T-helper 2 cell treated with Interferon-gamma antibody and Interleukin-4, amounts not matched to agents 5 μg/mL and 100 μg/mL, for 36 hours (primary cell): ENCODE results near the gene HNRNPC.
"Not testable (repeated sequence)": the region's sequence is repeated elsewhere in the genome, so short reads cannot be mapped to it uniquely, and the experiment has no call there.

Experiments used
- DNase-seq: peaks from one replicate; pipeline ENCODE4 v3.0.0; 2021; ENCODE audit warnings: low spot score
- H3K27ac Mint-ChIP-seq: one replicate; pipeline ENCODE4 v1.8.0; 2021; ENCODE audit warnings: mild to moderate bottlenecking, mixed read lengths
- H3K27me3 Mint-ChIP-seq: one replicate; pipeline ENCODE4 v1.8.0; 2021; ENCODE audit warnings: low read depth, mixed read lengths
- H3K36me3 Mint-ChIP-seq: one replicate; pipeline ENCODE4 v1.8.0; 2021; ENCODE audit warnings: low read depth, mixed read lengths
- H3K4me1 Mint-ChIP-seq: one replicate; pipeline ENCODE4 v1.8.0; 2021; ENCODE audit warnings: low read depth, mixed read lengths
- H3K4me3 Mint-ChIP-seq: one replicate; pipeline ENCODE4 v1.8.0; 2022; ENCODE audit warnings: mild to moderate bottlenecking, moderate library complexity, mixed read lengths
- H3K9me3 Mint-ChIP-seq: one replicate; pipeline ENCODE4 v1.8.0; 2021; ENCODE audit warnings: mixed read lengths

HNRNPC gene

GRCh38 chr14:21294026-21294425 is 24.8 kb upstream of the HNRNPC start:
- H3K27ac Mint-ChIP-seq, H3K4me1 Mint-ChIP-seq, H3K36me3 Mint-ChIP-seq, DNase-seq, H3K4me3 Mint-ChIP-seq, H3K9me3 Mint-ChIP-seq, H3K27me3 Mint-ChIP-seq: not testable (repeated sequence)

GRCh38 chr14:21287168-21287567 is 17.9 kb upstream of the HNRNPC start:
- Mint-ChIP-seq H3K27me3 (peaks cover 5% of the 10 kb centered on the region), H3K9me3 (no peaks in the 10 kb centered on the region), H3K27ac (no peak overlapping the region), H3K4me1 (no peaks in the 10 kb centered on the region), H3K36me3 (no peaks in the 10 kb centered on the region), H3K4me3 (no peak overlapping the region)
- no peak for DNase-seq

GRCh38 chr14:21286516-21286915 is 17.3 kb upstream of the HNRNPC start:
- DNase-seq, H3K4me3 Mint-ChIP-seq, H3K36me3 Mint-ChIP-seq, H3K27ac Mint-ChIP-seq, H3K27me3 Mint-ChIP-seq, H3K9me3 Mint-ChIP-seq, H3K4me1 Mint-ChIP-seq: not testable (repeated sequence)

GRCh38 chr14:21281917-21282316 is 12.7 kb upstream of the HNRNPC start:
- not testable (repeated sequence) for H3K27ac Mint-ChIP-seq, H3K4me1 Mint-ChIP-seq, H3K9me3 Mint-ChIP-seq, H3K36me3 Mint-ChIP-seq, H3K27me3 Mint-ChIP-seq, H3K4me3 Mint-ChIP-seq, DNase-seq

- Mint-ChIP-seq H3K27ac (no peak within 1 kb of the TSS), H3K27me3 (peaks cover 5% of the 10 kb centered on the region), H3K4me1 (no peaks in the 10 kb centered on the region), H3K36me3 (no peaks in the 10 kb centered on the region), H3K4me3 (no peak within 1 kb of the TSS), H3K9me3 (no peaks in the 10 kb centered on the region)
- no peak for DNase-seq
Measured at GRCh38 chr14:21279783-21280182, 10.5 kb upstream of the HNRNPC start, which contains the start of gene RPGRIP1. Gene RPGRIP1, plus strand, starts transcription at chr14:21280083. Its CDS starts 7,894 bp downstream, at chr14:21287977.

GRCh38 chr14:21278632-21279031 is 9.4 kb upstream of the HNRNPC start:
- H3K9me3 Mint-ChIP-seq, result no peaks in the 10 kb centered on the region
- no peak for DNase-seq
- no peak overlapping the region for H3K27ac Mint-ChIP-seq
- no peaks in the 10 kb centered on the region for H3K36me3 Mint-ChIP-seq
- H3K4me3 Mint-ChIP-seq, result no peak overlapping the region
- no peaks in the 10 kb centered on the region for H3K27me3 Mint-ChIP-seq
- H3K4me1 Mint-ChIP-seq, result no peaks in the 10 kb centered on the region

GRCh38 chr14:21275261-21275858 is 6.1 kb upstream of the HNRNPC start:
- Mint-ChIP-seq H3K36me3 (no peaks in the 10 kb centered on the region), H3K4me3 (no peak overlapping the region), H3K9me3 (no peaks in the 10 kb centered on the region), H3K27me3 (no peaks in the 10 kb centered on the region), H3K4me1 (no peaks in the 10 kb centered on the region), H3K27ac (peak overlapping the region; percentile 35)
- DNase-seq, result no peak

- DNase-seq, H3K27me3 Mint-ChIP-seq, H3K4me1 Mint-ChIP-seq, H3K27ac Mint-ChIP-seq, H3K4me3 Mint-ChIP-seq, H3K9me3 Mint-ChIP-seq: not testable (repeated sequence)
- H3K36me3 Mint-ChIP-seq, result peaks cover 14% of the 10 kb centered on the region
Measured at GRCh38 chr14:21272661-21273060, 3.4 kb upstream of the HNRNPC start.

GRCh38 chr14:21268617-21269251 is 508 bp downstream of the HNRNPC start:
- peak; percentile 19 for DNase-seq
- peaks cover 49% of the 10 kb centered on the region for H3K36me3 Mint-ChIP-seq
- H3K4me1 Mint-ChIP-seq, result peaks cover 42% of the 10 kb centered on the region
- H3K9me3 Mint-ChIP-seq, result no peaks in the 10 kb centered on the region
- H3K27ac Mint-ChIP-seq, result peak overlapping the region; percentile 99
- no peaks in the 10 kb centered on the region for H3K27me3 Mint-ChIP-seq
- H3K4me3 Mint-ChIP-seq, result peak overlapping the region; percentile 99

- peak overlapping the region; percentile 85 for H3K27ac Mint-ChIP-seq
- no peak for DNase-seq
Measured at GRCh38 chr14:21267886-21268616, 1.2 kb downstream of the HNRNPC start.

GRCh38 chr14:21267431-21267845 is 1.8 kb downstream of the HNRNPC start:
- H3K27me3 Mint-ChIP-seq, result no peaks in the 10 kb centered on the region
- no peak for DNase-seq
- no peaks in the 10 kb centered on the region for H3K9me3 Mint-ChIP-seq
- peaks cover 61% of the 10 kb centered on the region for H3K36me3 Mint-ChIP-seq
- H3K27ac Mint-ChIP-seq, result peak overlapping the region; percentile 85
- H3K4me3 Mint-ChIP-seq, result peak overlapping the region; percentile 99
- H3K4me1 Mint-ChIP-seq, result peaks cover 55% of the 10 kb centered on the region

More at GRCh38 chr14:21267886-21268616, 1.2 kb downstream of the HNRNPC start:
- Mint-ChIP-seq H3K36me3 (peaks cover 56% of the 10 kb centered on the region), H3K27me3 (no peaks in the 10 kb centered on the region), H3K4me1 (peaks cover 49% of the 10 kb centered on the region), H3K4me3 (peak overlapping the region; percentile 99), H3K9me3 (no peaks in the 10 kb centered on the region)

GRCh38 chr14:21264025-21264801 is 5.0 kb downstream of the HNRNPC start:
- H3K4me1 Mint-ChIP-seq, result peaks cover 64% of the 10 kb centered on the region
- peak overlapping the region; percentile 99 for H3K4me3 Mint-ChIP-seq
- DNase-seq, result no peak

GRCh38 chr14:21263284-21264024 is 5.8 kb downstream of the HNRNPC start:
- Mint-ChIP-seq H3K4me3 (peak overlapping the region; percentile 99), H3K9me3 (no peaks in the 10 kb centered on the region), H3K27ac (peak overlapping the region; percentile 83), H3K27me3 (no peaks in the 10 kb centered on the region), H3K36me3 (peaks cover 82% of the 10 kb centered on the region), H3K4me1 (peaks cover 71% of the 10 kb centered on the region)
- DNase-seq, result no peak

More at GRCh38 chr14:21264025-21264801, 5.0 kb downstream of the HNRNPC start:
- peaks cover 79% of the 10 kb centered on the region for H3K36me3 Mint-ChIP-seq
- no peaks in the 10 kb centered on the region for H3K9me3 Mint-ChIP-seq
- no peaks in the 10 kb centered on the region for H3K27me3 Mint-ChIP-seq
- H3K27ac Mint-ChIP-seq, result peak overlapping the region; percentile 83
